Astrocyte (in vitro differentiated cells and primary cell): ENCODE measurements around the gene CACNB1. TPM values are rescaled to one million over a fixed set of nuclear protein-coding genes. Genes with fewer than 3 reads are reported as not detected.

Experiments
- DNase-seq: peaks from one replicate; pipeline ENCODE4 v3.0.0-alpha.2; 2010; ENCODE audit warnings: low read depth
- FAIRE-seq: peaks from 2 replicates; lab custom pipeline; 2011; peaks lifted over from hg19 to GRCh38; lab: Jason Lieb, UNC
- H2AFZ ChIP-seq: 2 replicates; pipeline ENCODE4 v1.6.0; 2012; ENCODE audit warnings: low read depth, low read length, inconsistent platforms
- H3K27ac ChIP-seq: 2 replicates; pipeline ENCODE4 v1.5.1; 2011; ENCODE audit warnings: low read depth, low read length, inconsistent platforms
- H3K27me3 ChIP-seq: 2 replicates; pipeline ENCODE4 v1.6.0; 2011; ENCODE audit warnings: low read length, inconsistent platforms; ENCODE audit not compliant: insufficient read depth
- H3K36me3 ChIP-seq: 2 replicates; pipeline ENCODE4 v1.5.1; 2011; ENCODE audit warnings: low read length, inconsistent platforms; ENCODE audit not compliant: insufficient read depth
- H3K4me1 ChIP-seq: 2 replicates; pipeline ENCODE4 v1.5.1; 2011; ENCODE audit warnings: low read length, inconsistent platforms; ENCODE audit not compliant: insufficient read depth
- H3K4me2 ChIP-seq: 2 replicates; pipeline ENCODE4 v1.6.0; 2012; ENCODE audit warnings: low read length, inconsistent platforms
- H3K4me3 ChIP-seq: 2 replicates; pipeline ENCODE4 v1.5.1; 2011; ENCODE audit warnings: low read depth, mild to moderate bottlenecking, low read length, inconsistent platforms; ENCODE audit not compliant: insufficient read depth
- H3K79me2 ChIP-seq: 2 replicates; pipeline ENCODE4 v1.6.0; 2012; ENCODE audit warnings: mild to moderate bottlenecking, low read length, inconsistent platforms; ENCODE audit not compliant: insufficient read depth
- H3K9ac ChIP-seq: 2 replicates; pipeline ENCODE4 v1.6.0; 2012; ENCODE audit warnings: mild to moderate bottlenecking, low read length, inconsistent platforms
- H3K9me3 ChIP-seq: 2 replicates; pipeline ENCODE4 v1.5.1; 2012; ENCODE audit warnings: low read depth, mild to moderate bottlenecking, low read length, inconsistent platforms; ENCODE audit not compliant: insufficient read depth
- H4K20me1 ChIP-seq: 2 replicates; pipeline ENCODE4 v1.6.0; 2012; ENCODE audit warnings: low read length, inconsistent platforms; ENCODE audit not compliant: insufficient read depth
- H3K27ac Mint-ChIP-seq: one replicate; pipeline ENCODE4 v1.8.0; 2021; ENCODE audit warnings: mild to moderate bottlenecking, mixed read lengths; ENCODE audit not compliant: unreplicated experiment
- H3K27me3 Mint-ChIP-seq: one replicate; pipeline ENCODE4 v1.8.0; 2021; ENCODE audit warnings: low read depth, mixed read lengths; ENCODE audit not compliant: unreplicated experiment
- H3K36me3 Mint-ChIP-seq: one replicate; pipeline ENCODE4 v1.8.0; 2021; ENCODE audit warnings: low read depth, mixed read lengths; ENCODE audit not compliant: unreplicated experiment
- H3K4me1 Mint-ChIP-seq: one replicate; pipeline ENCODE4 v1.8.0; 2021; ENCODE audit warnings: low read depth, mixed read lengths; ENCODE audit not compliant: unreplicated experiment
- H3K4me3 Mint-ChIP-seq: one replicate; pipeline ENCODE4 v1.8.0; 2021; ENCODE audit warnings: mild to moderate bottlenecking, moderate library complexity, mixed read lengths; ENCODE audit not compliant: unreplicated experiment
- H3K9me3 Mint-ChIP-seq: one replicate; pipeline ENCODE4 v1.8.0; 2021; ENCODE audit warnings: mild to moderate bottlenecking, mixed read lengths; ENCODE audit not compliant: unreplicated experiment
- EZH2 ChIP-seq: IDR thresholded peaks from 2 replicates; pipeline ENCODE4 v1.6.1; 2012; ENCODE audit warnings: mild to moderate bottlenecking, low read length, inconsistent platforms; ENCODE audit not compliant: insufficient read depth
- total RNA-seq: library from RNA; stranded (reverse); gene quantifications from 2 replicates; pipeline ENCODE4 v1.2.1, GENCODE V29; 2021
- TF ChIP-seq, protein P1 (sequence below): IDR thresholded peaks from 2 replicates; pipeline ENCODE4 v1.5.1; 2011; ENCODE audit warnings: low read depth, mild to moderate bottlenecking, inconsistent platforms, low read length, moderate library complexity; ENCODE audit not compliant: insufficient read depth

The CACNB1 gene
- total RNA-seq, 1 donor from 2014 or later = 16.6 TPM

DNA sequence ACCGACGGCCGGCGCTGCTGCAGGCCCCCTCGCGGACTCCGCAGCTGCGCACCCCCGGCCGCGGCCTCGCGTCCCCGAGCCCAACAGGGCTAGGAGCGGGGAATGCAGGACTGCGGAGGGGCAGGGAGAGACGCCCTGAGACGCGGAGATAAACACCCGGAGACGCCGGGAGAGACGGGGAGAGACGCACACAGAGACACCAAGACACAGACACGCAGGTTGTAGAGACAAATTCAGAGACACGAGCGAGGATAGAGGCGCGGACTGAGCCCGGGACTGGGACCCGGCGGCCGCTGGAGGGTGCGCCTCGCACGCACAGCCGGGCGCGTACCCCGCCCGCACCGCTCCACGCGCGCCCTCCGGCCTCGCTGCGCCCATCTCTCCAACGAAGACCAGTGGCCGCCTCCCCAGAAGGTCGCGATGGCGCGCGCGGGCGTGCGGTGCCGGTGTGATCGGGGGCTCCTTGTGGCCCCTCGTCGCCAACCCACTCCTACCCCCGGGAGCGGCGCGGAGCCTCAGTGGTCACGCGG is 27.4 kb upstream of the CACNB1 start:
- Histone ChIP-seq H3K27me3 (peaks cover 24% of the 10 kb centered on the region), H3K9ac (no peak overlapping the region), H3K36me3 (no peaks in the 10 kb centered on the region), H3K79me2 (no peaks in the 10 kb centered on the region), H2AFZ (peak overlapping the region; percentile 11), H3K4me1 (peaks cover 14% of the 10 kb centered on the region), H4K20me1 (no peaks in the 10 kb centered on the region), H3K27ac (no peak overlapping the region), H3K4me2 (peak overlapping the region; percentile 67), H3K4me3 (no peak overlapping the region), H3K9me3 (no peaks in the 10 kb centered on the region)
- H3K27ac Mint-ChIP-seq = no peak overlapping the region
- DNase-seq (no peak), FAIRE-seq (no peak)
- peak; percentile 91 for TF ChIP-seq EZH2
- TF ChIP-seq, protein P1, sequence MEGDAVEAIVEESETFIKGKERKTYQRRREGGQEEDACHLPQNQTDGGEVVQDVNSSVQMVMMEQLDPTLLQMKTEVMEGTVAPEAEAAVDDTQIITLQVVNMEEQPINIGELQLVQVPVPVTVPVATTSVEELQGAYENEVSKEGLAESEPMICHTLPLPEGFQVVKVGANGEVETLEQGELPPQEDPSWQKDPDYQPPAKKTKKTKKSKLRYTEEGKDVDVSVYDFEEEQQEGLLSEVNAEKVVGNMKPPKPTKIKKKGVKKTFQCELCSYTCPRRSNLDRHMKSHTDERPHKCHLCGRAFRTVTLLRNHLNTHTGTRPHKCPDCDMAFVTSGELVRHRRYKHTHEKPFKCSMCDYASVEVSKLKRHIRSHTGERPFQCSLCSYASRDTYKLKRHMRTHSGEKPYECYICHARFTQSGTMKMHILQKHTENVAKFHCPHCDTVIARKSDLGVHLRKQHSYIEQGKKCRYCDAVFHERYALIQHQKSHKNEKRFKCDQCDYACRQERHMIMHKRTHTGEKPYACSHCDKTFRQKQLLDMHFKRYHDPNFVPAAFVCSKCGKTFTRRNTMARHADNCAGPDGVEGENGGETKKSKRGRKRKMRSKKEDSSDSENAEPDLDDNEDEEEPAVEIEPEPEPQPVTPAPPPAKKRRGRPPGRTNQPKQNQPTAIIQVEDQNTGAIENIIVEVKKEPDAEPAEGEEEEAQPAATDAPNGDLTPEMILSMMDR = no peak
- peak overlapping the region; percentile 50 for H3K4me3 Mint-ChIP-seq
- peaks cover 11% of the 10 kb centered on the region for H3K4me1 Mint-ChIP-seq
- peaks cover 30% of the 10 kb centered on the region for H3K27me3 Mint-ChIP-seq
- H3K9me3 Mint-ChIP-seq = no peaks in the 10 kb centered on the region
- no peaks in the 10 kb centered on the region for H3K36me3 Mint-ChIP-seq

DNA sequence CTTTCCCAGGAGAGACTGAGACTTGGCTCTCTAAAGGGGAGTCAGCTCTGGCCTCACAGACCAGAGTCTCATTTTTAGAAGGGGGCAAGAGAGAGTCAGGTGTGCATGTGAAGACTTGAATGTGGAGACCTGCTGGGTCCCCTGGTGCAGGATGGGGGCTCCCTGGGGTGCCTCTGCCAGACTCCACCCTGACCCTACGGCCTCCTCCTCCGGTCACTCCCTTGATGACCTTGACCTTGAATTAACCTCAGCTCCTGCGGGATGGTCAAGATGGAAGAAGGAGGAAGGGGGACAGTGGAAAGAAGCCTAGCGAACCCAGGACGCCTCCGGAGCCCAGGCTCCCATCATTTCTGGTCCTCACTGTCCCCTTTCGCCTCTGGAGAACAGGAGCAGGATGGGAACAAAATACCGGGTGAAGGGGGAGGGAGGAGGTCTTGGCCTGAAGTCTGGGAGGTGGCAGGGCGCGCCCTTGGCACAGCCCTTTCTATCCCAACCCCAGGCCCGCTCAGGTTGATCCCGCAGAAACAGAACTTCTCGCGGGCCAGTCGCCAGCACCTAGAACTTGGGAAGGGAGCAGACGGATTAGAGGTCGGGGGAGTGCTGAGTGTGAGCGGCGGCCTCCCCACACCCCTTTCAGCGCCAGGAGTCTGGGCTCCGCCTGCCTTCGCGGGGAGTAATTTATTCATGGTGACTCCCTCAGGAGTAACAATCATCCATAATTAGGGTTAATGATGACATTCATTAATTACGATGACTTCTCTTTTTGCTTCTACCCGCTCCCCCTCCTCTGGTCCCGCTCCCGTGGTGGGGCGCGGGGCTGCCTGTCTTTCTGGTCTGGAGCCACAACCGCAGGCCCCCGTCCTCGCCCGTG is 26.7 kb upstream of the CACNB1 start:
- TF ChIP-seq, protein P1 = no peak
- TF ChIP-seq EZH2 = no peak
- Mint-ChIP-seq H3K27ac (no peak overlapping the region), H3K36me3 (no peaks in the 10 kb centered on the region), H3K4me3 (peak overlapping the region; percentile 54), H3K27me3 (peaks cover 34% of the 10 kb centered on the region), H3K9me3 (no peaks in the 10 kb centered on the region), H3K4me1 (peaks cover 5% of the 10 kb centered on the region)
- H3K36me3 ChIP-seq = no peaks in the 10 kb centered on the region
- no peaks in the 10 kb centered on the region for H3K79me2 ChIP-seq
- no peak overlapping the region for H2AFZ ChIP-seq
- DNase-seq (no peak), FAIRE-seq (no peak)
- no peak overlapping the region for H3K9ac ChIP-seq
- H3K4me1 ChIP-seq = peaks cover 8% of the 10 kb centered on the region
- H3K9me3 ChIP-seq = no peaks in the 10 kb centered on the region
- H3K4me3 ChIP-seq = no peak overlapping the region
- no peaks in the 10 kb centered on the region for H4K20me1 ChIP-seq
- peaks cover 27% of the 10 kb centered on the region for H3K27me3 ChIP-seq
- no peak overlapping the region for H3K27ac ChIP-seq
- peak overlapping the region; percentile 67 for H3K4me2 ChIP-seq
